HG03108 (cell line): ENCODE measurements around the gene HMGN5.

Experiments
- ATAC-seq: cut with Tn5 transposase; IDR thresholded peaks from one replicate; pipeline ENCODE4 v1.9.1; 2021; ENCODE audit warnings: moderate library complexity; ENCODE audit not compliant: unreplicated experiment

HMGN5 gene, protein sequence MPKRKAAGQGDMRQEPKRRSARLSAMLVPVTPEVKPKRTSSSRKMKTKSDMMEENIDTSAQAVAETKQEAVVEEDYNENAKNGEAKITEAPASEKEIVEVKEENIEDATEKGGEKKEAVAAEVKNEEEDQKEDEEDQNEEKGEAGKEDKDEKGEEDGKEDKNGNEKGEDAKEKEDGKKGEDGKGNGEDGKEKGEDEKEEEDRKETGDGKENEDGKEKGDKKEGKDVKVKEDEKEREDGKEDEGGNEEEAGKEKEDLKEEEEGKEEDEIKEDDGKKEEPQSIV

DNA sequence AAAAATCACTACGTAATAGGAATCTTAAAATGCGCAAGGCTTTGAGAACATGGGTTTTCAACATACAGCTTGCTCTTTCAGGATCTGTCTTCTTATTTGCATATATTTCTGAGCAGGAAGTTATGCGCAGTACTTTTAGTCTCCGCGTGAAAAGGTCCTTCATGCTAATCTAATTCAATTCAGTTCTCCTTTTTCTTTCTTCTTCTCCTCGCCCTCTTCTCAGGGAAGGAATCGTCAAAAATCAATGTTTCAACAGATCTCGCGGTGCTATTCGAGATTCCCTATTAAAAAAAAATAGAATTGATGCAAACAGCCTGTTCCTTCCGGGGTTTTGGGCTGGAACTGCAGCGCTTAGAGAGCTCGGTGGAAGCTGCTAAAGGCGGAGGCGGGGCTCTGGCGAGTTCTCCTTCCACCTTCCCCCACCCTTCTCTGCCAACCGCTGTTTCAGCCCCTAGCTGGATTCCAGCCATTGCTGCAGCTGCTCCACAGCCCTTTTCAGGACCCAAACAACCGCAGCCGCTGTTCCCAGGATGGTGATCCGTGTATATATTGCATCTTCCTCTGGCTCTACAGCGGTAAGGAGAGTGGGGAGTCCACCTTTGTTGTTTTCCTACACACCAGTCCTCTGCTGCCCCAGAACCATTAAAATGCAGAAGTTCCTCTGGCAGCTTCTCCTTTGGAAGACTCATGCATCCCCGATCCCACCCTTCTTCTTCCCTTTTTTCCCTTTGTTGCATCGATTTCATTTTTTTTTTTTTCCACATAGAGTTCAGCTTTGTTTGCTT is at the start of gene HMGN5, which contains the start of gene SH3BGRL:
Gene HMGN5, minus strand, starts transcription at position 243 of the 785 bp plus-strand sequence. CDS start 80,364 bp downstream, outside the sequence.
Gene SH3BGRL, plus strand, starts transcription at position 432 of the 785 bp plus-strand sequence. Its CDS starts 99 bp downstream, at position 531.
- peak; percentile 95 for ATAC-seq

DNA sequence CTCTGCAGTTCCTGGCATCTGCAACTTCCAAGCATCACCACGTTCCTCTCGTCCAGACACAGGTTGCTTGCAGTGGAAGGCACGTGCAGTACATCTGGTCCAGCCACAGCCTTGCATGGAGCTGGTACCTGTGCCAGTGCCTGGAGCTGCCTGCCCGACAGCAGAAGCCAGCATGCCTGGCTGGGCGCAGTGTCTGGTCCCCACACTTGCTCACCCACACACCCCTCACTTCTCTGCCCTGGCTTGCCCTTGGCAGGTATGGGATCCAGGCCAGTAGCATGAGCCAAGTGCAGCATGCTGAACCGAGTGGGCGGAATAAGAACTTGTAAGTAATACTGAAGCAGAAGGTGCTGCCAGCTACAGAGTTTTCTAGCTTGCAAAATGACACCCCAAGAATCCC is 40.0 kb upstream of the HMGN5 start:
- ATAC-seq, result no peak

DNA sequence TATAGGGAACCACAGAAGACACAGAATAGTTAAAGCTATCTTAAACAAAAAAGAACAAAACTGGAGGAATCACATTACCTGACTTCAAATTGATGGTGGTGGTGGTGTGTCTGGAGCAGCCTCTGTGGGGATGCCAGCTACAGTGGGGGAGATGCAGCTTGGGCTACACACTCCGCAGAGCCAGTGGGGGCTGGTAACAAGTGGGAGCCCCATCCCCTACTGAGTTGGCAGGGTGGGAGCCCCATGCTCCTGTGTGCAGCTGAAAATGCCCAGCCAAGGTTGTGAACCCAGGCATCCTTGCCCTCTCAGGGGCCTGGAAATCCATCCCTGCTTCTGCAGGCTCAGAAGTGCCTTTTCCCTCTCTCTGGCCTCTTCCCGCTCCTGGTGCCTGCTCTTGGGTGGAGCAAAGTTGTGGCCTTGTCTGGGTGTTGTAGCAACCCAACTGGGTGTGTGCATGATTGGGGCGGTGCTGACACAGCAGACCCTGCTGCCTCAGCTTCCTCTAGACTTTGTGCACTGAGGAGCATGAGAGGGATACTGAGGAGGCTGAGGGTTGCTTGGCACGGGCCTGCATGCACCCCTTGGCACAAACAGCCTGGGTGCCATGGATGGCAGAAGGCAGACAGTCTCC is 39.1 kb upstream of the HMGN5 start:
- no peak for ATAC-seq

DNA sequence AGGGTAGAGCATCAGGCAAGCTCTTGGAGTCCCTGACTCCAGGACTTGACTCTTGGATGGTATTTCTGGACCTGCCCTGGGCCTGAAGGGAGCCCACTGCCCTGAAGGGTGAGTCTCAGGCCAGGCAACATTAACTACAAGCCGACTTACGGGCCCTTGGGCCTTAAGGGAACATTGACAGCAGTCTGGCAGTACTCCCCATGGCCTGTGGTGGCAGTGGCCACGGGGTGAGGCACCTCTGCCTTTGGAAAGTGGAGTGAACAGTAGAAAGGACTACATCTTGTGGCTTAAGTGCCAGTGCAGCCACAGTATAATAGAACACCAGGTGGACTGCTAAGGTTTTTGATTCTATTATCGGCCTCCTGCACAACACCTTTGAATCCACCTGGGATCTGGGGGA is 36.5 kb upstream of the HMGN5 start:
- ATAC-seq, result no peak

DNA sequence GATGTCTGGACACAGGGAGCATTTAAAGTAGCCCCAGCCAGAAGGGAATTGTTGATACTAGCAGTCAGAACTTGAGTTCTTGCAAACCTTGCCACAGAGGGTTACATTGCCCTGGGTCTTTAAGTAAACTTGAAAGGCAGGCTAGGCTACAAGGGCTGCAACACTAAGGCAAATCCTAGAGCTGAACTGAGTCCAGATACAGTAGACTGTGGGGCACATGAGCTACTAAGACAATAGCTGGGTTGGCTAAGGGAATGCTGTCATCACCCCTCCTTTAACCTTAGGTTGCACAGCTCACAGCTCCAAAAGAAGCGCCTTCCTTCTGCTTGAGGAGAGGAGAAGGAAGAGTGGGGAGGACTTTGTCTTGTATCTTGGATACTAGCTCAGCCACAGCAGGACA is 35.8 kb upstream of the HMGN5 start:
- ATAC-seq, result no peak

DNA sequence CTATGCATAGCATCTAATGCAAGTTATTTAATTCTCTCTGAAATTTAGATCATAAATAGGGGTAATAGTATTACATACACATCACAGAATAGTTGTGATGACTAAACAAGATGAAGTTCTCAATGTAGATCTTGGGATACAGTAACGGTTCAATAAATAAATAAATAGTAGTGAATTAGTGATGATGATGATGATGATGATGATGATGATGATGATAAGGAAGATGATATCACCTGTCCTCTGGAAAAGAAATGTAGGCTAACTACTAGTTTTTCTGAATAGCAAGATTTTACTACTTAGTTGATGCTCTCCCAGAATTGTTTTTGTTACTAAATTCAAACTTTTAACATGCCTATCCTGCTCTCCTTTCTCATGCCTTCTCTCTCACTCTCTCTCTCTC is 30.5 kb upstream of the HMGN5 start:
- no peak for ATAC-seq

DNA sequence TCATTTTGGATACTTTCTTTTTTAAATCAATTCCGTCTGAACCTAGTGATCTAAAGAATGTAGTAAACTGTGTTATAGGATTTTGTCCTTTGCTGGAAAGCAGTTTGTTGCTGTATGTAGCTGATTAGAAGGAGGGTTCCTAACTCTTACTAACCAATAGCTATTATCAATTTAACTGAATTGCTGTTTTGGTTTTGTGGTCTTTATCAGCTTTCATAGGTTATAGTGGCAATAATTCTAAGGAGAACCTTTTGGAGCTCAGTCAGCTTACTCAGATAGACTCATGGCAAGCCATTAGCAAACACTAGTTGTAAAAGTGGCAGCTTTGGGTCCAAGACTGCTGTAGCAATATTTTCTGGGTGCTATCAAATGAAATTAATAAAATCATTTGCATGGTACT is 29.8 kb upstream of the HMGN5 start:
- no peak for ATAC-seq

DNA sequence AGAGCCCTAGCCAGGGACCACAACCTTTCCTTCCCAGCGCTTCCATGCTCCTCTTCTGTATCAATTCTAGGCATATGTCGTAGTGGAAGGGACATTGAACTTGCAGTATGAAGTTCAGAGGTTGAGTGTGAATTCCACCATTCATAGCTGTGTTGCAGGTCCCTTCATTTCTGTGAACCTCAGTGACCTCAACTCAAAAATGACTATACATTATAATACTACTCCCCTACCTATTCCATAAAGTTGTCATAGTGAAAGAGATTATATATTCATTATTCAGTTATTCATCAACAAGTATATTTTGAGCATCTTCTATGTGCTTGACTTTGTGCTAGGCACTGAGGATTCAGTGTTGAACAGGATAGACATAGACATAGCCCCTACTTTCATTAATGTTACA is 28.2 kb upstream of the HMGN5 start:
- no peak for ATAC-seq

DNA sequence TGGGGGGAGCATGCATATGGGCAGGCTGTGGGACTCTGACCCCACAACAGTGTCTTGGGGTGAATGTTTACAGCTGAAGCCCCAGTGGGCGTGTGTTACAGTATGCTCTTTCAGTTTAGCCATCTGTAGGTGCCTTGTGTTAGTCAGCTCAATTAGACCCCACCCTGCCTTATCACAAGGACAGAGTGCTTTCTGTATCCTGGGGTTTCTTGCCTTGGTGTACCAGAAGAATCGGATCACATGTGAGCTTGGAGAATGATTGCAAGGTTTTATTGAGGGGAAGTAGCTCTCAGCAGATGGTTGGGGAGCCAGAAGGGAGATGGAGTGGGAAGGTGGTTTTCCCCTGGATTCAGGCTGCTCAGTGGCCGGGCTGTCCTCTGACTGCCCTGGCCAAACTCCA is 27.5 kb upstream of the HMGN5 start:
- ATAC-seq, result no peak

DNA sequence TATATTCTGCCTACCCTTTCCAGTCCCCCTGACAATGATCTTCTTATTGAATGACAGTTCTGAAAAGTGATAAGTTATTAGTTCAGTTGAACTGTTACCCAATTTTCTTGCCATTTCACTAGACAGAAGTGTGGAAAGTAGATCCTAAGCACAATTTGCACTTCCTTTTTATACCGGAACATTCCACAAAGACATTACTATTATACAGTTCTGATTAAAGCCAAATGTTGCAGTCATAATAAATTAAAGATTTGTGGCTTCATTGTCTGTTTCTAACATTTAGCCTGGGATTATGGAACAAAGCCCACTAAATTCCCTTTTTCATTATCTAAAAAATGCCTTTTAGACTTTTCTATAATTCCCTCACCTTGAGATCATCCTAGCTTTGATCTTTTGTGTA is 14.0 kb upstream of the HMGN5 start:
- ATAC-seq, result no peak

DNA sequence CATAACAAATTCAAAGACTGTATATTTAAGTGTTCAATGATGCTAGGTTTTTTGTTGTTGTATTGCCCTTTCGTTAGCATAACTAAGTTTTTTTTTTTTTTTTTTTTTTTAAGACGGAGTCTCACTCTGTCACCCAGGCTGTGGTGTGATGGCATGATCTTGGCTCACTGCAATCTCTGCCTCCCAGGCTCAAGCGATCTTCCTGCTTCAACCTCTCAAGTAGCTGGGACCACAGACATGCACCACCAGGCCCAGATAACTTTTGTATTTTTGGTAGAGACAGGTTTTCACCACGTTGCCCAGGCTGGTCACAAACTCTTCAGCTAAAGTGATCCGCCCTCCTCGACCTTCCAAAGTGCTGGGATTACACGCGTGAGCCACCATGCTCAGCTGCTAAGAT is 7.2 kb upstream of the HMGN5 start:
- ATAC-seq, result no peak

DNA sequence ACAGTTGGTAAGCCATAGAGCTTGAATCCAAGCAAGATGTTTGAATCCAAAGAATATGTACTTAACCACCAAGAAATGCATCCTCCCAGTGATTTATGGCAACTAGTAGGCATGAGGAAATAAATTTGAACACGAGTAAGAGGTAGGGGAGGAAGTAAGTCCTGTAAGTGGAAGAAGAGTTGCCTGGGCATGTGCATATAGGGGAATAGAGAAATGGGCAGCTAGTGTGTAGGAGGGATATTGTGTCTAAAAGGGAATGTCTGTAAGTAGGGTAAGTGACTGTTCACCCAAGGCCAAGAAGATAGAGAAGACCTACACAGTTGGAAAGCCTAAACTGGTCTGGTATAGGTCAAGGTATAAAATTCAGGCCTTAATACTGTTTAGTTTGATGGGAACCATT is 4.8 kb upstream of the HMGN5 start:
- no peak for ATAC-seq

DNA sequence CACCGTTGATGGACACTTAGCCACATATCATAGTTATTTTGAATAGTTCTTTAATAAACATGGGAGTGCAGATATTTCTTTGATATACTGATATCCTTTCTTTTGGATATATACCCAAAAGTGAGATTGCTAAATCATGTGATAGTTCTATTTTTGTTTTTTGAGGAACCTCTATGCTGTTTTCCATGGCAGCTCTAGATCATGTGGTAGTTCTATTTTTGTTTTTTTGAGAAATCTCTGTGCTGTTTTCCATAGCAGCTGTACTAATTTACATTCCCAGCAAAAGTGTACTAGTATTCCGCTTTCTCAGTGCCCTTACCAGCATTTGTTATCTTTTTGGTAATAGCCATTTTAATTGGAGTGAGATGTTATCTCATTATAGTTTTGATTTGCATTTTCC is 3.8 kb upstream of the HMGN5 start:
- no peak for ATAC-seq

DNA sequence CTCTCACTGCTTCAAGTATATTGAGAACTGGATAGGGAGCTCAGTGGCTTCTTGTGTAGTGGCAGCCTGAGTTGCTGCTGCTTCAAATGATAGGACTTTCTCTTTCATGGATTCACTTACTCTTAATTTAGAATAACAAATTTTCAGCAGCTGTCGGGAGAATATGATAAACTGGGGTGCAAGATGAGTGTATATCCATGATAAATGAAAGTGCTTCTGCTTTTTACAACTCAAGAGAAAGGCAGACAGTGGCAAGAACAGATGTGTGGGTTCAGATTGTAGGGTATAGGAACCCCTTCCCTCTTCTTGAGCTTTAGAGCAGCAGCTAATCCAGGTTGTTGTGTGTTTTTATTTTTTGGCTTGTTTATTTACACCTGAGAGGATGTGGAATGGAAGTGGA is 1.2 kb upstream of the HMGN5 start:
- no peak for ATAC-seq

DNA sequence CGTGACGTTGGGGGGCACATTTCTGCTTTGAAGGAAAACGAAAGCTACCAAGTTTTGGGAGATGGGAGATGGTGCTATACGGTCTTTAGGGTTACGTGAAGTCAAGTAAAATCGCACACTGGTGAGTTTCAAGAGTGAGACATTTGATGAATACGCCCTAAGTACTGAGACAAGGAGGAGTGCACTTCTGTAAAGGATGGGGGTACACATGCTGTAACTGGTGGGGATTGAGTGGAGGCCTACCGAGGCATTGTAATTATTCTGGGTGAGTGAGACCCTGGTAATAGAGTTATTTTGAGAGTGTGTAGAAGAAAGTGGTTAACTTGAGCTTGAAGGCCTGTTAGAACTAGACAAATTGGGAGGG is 725 bp upstream of the HMGN5 start:
- no peak for ATAC-seq

DNA sequence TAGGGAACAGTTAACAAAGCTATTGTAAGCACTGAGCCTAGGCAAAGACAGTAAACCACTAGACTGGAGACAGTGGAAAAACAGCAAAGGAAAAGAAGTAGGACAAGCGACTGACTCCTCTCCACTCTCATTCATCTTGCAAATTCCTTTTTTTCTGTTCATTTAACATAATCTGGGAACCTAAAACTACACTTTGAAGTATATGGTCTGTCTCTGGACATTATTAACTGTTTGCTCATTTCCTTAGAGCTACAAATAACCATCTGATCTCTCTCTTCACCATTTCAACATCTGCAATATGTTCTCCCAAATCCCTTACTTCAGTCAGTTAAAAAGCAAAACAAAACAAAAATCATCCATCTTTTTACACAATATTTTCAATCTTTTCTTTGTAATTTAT is 642 bp downstream of the HMGN5 start:
- ATAC-seq, result no peak

DNA sequence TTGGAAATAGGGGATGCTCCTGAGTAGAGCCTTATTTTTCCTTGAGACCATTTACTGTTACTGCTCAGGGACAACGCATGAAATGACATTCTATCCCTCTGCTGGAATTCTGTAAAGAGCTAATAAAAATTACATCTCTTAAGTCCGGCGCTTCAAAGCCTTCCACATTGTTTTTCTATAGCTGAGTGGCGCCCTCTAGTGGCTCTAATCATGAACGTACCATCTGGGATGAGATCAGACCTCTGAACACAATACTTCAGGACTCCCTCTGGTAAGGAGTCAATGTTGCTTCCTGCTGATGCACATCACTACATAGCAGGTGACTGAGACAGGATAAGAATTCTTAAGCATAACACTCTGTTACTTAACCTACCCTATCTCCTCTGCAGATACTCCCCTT is 6.0 kb downstream of the HMGN5 start:
- ATAC-seq, result peak; percentile 61

DNA sequence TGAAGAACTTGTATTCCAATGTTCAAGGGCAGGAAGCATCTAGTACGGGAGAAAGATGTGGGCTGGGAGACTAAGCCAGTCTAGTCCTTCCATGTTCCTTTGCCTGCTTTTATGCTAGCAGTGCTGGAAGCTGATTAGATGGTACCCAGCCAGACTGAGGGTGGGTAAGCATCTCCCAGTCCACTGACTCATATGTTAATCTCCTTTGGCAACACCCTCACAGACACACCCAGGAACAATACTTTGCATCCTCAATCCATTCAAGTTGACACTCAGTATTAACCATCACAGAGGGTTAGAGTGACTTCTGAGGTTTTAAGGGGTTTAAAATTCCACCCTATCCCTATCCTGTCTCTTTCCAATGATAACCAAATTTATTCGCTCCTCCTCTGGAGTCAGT is 6.5 kb downstream of the HMGN5 start:
- no peak for ATAC-seq

DNA sequence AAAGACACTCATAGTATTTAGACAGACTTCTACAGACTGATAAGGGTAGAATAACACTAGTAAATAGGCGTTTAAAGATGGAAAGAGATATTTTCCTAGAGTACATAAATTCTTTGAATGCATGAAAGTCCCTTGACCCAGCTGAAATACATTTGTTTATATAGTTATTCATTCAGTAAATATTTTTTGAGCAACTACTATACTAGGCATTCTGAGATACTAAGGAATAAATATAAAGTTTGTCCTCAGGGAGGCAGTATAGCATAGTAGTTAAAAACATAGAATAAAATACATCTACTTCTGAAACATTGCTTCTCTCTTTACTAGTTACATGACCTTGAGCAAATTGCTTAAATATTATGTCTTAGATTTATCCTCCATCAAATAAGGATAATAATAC is 27.4 kb downstream of the HMGN5 start:
- no peak for ATAC-seq

DNA sequence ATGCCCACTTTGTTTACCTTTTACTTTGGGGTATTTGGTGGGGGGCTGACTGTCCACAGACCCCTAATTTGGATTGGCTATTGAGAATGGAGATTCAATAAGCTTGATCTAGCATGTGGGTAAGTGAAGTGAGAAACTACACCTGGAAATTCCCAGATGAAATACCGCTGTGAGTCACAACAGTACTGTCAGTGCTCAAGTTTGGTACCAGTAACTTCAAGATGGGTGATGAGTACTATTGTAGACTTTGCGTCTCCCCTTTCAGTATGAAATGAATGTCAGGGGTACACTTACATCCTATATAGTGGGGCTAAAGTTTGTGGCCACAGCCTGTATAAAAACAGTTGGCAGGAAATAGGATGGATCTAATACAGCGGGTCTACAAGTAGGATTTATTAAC is 33.3 kb downstream of the HMGN5 start:
- no peak for ATAC-seq

DNA sequence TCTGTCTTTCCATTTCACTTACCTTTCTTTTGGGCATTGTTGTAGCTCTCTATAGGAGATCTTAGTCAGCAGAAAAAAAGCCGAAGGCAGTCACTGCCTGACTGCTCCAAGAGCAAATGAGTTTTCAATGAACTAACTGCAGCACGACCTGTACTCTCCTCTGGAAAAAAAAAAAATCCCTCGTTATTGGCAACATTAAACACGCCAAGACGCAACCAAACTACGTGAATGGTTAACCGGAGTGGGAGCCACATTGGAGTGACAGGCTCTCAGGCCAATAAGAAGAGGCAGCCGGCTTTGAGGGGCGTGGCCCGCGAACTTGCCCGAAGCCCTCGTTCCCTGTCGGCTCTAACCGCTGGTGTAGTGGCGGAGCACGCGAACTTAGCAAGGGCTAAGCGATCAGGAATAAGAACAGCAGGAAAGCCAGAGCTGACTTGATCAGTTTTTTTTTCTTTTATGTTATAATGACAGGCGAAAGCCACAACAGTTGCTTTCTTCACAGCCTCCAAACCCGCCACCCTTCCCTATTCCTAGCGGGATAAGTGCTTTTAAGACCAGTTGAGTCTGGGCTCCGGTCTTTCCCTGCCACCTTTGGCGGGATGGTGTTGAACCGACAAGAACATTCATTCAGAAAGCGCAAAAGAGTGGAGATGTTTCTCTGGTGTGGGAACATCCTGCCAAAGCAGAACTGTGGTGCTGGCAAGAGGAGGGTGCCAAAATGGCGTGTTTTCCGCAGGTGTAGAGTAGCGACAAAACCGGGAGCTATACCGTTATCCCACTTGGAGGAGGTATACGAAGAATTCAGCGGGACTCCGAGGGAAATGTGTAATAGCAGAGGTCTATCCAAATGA is 80.0 kb downstream of the HMGN5 start:
- peak; percentile 94 for ATAC-seq
